Left ventricle myocardium inferior (tissue), 1 donor: ENCODE measurements around the gene LRRC58. TPM values are rescaled to one million over a fixed set of nuclear protein-coding genes. Genes with fewer than 3 reads are reported as not detected.

Source experiments
- DNase-seq: peaks from one replicate; pipeline ENCODE4 v3.0.0-alpha.2; 2020
- H3K27ac ChIP-seq: fragments of 200-600 bp; replicated peaks from 2 replicates; pipeline ENCODE4 v1.8.0; 2021
- H3K27me3 ChIP-seq: fragments of 200-600 bp; 2 replicates; pipeline ENCODE4 v1.8.0; 2021; ENCODE audit warnings: low read depth
- H3K36me3 ChIP-seq: fragments of 200-600 bp; 2 replicates; pipeline ENCODE4 v1.8.0; 2021
- H3K4me1 ChIP-seq: fragments of 200-600 bp; 2 replicates; pipeline ENCODE4 v1.8.0; 2021
- H3K4me3 ChIP-seq: fragments of 200-600 bp; 2 replicates; pipeline ENCODE4 v1.8.0; 2021; ENCODE audit warnings: mild to moderate bottlenecking, moderate library complexity
- H3K9me3 ChIP-seq: fragments of 200-600 bp; replicated peaks from 2 replicates; pipeline ENCODE4 v1.8.0; 2021
- CTCF ChIP-seq: fragments of 200-600 bp; IDR thresholded peaks from 2 replicates; pipeline ENCODE4 v1.8.0; 2021; ENCODE audit warnings: antibody characterized with exemption, mild to moderate bottlenecking, borderline replicate concordance
- intact Hi-C: fragments of 100-400 bp; cut with micrococcal nuclease; formaldehyde crosslinking; loops from one replicate; pipeline ENCODE4 v1.11.0; 2022
- total RNA-seq: library from RNA; stranded (reverse); fragmentation: NEBNext Ultra II Directional; extraction: Animal tissue kit (Norgen Biotek cat#: 25700); gene quantifications from one replicate; pipeline ENCODE4 v1.2.1, GENCODE V29; 2021
- donor health status: DM: no; HTN: yes; CAD: no; lungs with severe emphysema.

Gene LRRC58
- total RNA-seq, 1 donor from 2014 or later = 8.2 TPM

DNA sequence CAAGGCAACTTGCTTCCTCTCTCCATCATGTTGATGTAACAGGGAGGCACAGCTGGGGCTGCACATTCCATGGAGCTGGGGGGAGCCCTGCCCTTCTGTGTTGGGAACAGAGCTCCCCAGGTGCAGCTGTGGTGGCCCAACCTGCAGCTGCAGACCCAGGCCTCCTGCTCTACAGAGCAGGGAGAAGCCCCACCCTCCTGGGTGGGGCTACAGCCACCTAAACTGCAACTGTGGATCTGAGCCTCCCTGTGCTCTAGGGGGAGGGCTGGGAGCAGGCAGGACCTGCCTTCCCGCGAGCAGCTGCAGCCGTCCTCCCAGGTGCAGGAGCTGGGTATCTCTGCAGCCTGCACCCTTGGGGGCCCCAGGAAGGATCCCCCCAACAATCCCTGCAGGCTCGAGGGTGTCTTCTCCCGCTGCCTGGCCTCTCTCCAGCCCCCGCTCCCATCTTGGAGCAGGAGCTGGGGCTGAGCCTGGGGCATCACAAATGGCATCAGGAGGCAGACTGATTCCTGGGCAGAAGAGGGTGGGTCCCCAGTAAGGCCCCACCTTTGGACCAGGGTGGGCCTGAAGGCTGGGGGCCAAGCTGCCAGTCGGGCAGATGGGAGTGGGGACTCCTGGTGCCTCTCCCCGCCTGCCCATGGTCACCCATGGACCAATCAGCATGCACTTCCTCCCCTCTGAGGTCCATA lies 7.4 kb downstream of the LRRC58 start:
- intact Hi-C loops = no loop called here
- H3K4me1 ChIP-seq = peaks cover 22% of the 10 kb centered on the region
- H3K4me3 ChIP-seq = no peak overlapping the region
- H3K9me3 ChIP-seq = peaks cover 27% of the 10 kb centered on the region
- no peak for TF ChIP-seq CTCF
- H3K27me3 ChIP-seq = no peaks in the 10 kb centered on the region
- no peak overlapping the region for H3K27ac ChIP-seq
- H3K36me3 ChIP-seq = peaks cover 13% of the 10 kb centered on the region
- DNase-seq = no peak

- no peaks in the 10 kb centered on the region for H3K27me3 ChIP-seq
- no peak for DNase-seq
- H3K36me3 ChIP-seq = peaks cover 24% of the 10 kb centered on the region
- no peak overlapping the region for H3K4me3 ChIP-seq
- intact Hi-C loops = no loop called here
- TF ChIP-seq CTCF = no peak
- H3K27ac ChIP-seq = no peak overlapping the region
- no peaks in the 10 kb centered on the region for H3K4me1 ChIP-seq
- peaks cover 27% of the 10 kb centered on the region for H3K9me3 ChIP-seq
Measured at GRCh38 chr3:120339362-120339761, 9.8 kb downstream of the LRRC58 start.

DNA sequence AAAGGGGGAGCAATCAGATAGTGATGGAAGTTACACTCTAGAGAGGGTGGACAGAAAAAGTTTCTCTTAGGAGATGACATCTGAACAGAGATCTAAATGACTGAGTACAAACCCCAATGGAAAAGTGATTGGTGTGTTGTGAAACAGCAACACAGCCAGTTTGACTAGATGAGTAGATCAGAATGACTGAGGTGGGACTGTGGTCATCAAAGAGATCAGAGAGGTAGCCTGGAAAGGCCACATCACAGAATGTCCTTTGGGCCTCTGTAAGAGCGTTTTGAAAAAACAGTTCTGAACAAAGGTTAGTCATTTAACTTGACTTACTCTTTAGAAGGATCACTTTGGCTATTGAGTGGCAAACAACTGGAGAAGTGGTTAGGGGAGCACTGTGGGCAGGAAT lies 10.6 kb downstream of the LRRC58 start:
- no peaks in the 10 kb centered on the region for H3K4me1 ChIP-seq
- H3K9me3 ChIP-seq = peaks cover 27% of the 10 kb centered on the region
- H3K4me3 ChIP-seq = no peak overlapping the region
- TF ChIP-seq CTCF = no peak
- H3K36me3 ChIP-seq = peaks cover 32% of the 10 kb centered on the region
- intact Hi-C loops = no loop called here
- H3K27me3 ChIP-seq = no peaks in the 10 kb centered on the region
- no peak for DNase-seq
- no peak overlapping the region for H3K27ac ChIP-seq

DNA sequence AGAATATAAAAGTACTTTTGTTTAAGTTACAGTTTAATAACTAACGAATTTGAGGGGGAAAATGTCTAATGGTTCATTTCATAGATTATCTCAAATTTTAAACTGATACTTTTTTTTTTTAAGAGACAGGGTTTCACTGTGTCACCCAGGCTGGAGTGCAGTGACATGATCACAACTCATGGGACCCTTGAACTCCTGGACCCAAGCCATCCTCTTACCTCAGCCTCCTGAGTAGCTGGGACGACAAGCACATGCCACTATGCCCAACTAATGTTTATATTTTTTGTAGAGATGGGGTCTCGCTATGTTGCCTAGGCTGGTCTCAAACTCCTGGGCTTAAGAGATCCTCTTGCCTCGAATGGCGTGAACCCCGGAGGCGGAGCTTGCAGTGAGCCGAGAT lies 16.5 kb downstream of the LRRC58 start:
- no peaks in the 10 kb centered on the region for H3K27me3 ChIP-seq
- H3K36me3 ChIP-seq = peaks cover 71% of the 10 kb centered on the region
- H3K27ac ChIP-seq = no peak overlapping the region
- no peaks in the 10 kb centered on the region for H3K4me1 ChIP-seq
- TF ChIP-seq CTCF = no peak
- no peak for DNase-seq
- no peak overlapping the region for H3K4me3 ChIP-seq
- H3K9me3 ChIP-seq = peaks cover under 1% of the 10 kb centered on the region
- intact Hi-C loops = no loop called here

DNA sequence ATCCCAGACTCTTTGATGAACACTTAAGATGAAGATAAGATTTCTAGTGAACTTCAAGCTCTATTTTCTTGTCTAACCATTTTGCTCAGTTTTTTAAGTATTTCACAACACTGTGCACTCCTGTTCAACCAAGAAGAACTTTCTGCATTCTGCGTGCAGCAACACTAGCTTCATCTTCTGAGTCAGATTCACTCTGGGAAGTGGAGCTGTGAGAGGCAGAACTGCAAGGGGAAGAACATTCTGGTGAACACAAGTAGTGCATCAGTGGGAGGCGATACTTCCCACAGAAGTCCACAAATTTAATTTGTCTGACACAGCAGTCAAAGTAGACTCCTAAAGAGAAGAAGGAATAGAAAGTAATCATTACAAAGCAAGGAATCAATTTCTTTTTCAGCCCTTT lies 18.1 kb downstream of the LRRC58 start:
- no peak for TF ChIP-seq CTCF
- H3K36me3 ChIP-seq = peaks cover 74% of the 10 kb centered on the region

More for the DNA sequence above, 18.1 kb downstream of the LRRC58 start:
- Histone ChIP-seq H3K27me3 (no peaks in the 10 kb centered on the region), H3K4me1 (no peaks in the 10 kb centered on the region), H3K4me3 (no peak overlapping the region), H3K9me3 (no peaks in the 10 kb centered on the region), H3K27ac (no peak overlapping the region)
- no peak for DNase-seq
- intact Hi-C loops = no loop called here
